Measurements from ENCODE around the gene AGT.
"Not testable (repeated sequence)": the region's sequence is repeated elsewhere in the genome, so short reads cannot be mapped to it uniquely, and the experiment has no call there.

AGT gene

GRCh38 chr1:230684998-230685397, 28.9 kb downstream of the AGT start:
- DNase-seq, result no peak

GRCh38 chr1:230684146-230684545, 29.8 kb downstream of the AGT start:
- no peak for DNase-seq

GRCh38 chr1:230682882-230683610, 30.9 kb downstream of the AGT start:
- DNase-seq, result no peak

- peak; percentile 93 for DNase-seq
Observed at GRCh38 chr1:230682274-230682673, 31.6 kb downstream of the AGT start.

- DNase-seq, result peak; percentile 56
Observed at GRCh38 chr1:230681599-230681998, 32.3 kb downstream of the AGT start.

GRCh38 chr1:230680300-230681025, 33.5 kb downstream of the AGT start:
- no peak for DNase-seq

- no peak for DNase-seq
Observed at GRCh38 chr1:230679825-230680224, 34.1 kb downstream of the AGT start.

- DNase-seq, result no peak
Observed at GRCh38 chr1:230679192-230679591, 34.7 kb downstream of the AGT start.

DNA sequence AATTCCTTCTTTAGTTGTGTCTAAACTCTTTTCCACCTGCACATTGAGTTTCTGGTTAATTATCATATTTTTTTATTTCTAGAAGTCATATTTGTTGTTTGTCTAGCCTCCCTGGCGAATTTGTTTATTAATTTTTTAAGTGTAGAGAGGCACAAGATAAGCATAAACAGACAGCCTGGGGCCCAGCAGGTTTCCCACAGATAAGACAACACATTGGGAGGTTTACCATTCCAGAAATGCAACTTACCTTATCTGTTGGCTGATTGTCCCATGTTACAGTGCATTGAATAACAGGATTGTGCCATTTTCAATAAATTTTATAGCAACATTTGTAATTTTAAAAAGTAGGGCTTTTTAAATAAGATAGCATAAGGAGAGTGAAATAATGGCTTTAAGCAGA, 36.7 kb downstream of the AGT start:
- no peak for DNase-seq

- no peak for DNase-seq
Observed at GRCh38 chr1:230674581-230674980, 39.3 kb downstream of the AGT start.

DNA sequence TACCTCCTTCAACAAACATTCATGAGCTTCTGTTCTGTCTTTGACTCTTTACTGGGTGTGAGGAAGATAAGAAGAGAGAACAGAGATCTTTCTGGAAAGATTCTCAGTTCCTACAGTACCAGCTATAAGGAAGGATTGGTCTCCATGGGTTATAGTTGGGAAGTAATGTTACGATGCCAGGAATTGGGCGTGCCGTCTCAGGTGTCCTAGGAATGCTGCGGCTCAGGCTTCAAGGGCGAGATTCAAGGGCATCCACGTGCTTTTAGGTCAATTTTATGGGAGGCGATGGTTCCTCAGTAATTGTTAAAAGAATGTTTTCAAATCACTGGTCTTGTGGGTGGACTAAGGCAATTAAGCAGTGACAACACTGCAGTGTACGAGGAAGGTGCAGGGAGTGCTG, 44.4 kb downstream of the AGT start:
- DNase-seq, result no peak

GRCh38 chr1:230668227-230668626, 45.7 kb downstream of the AGT start:
- no peak for DNase-seq

DNA sequence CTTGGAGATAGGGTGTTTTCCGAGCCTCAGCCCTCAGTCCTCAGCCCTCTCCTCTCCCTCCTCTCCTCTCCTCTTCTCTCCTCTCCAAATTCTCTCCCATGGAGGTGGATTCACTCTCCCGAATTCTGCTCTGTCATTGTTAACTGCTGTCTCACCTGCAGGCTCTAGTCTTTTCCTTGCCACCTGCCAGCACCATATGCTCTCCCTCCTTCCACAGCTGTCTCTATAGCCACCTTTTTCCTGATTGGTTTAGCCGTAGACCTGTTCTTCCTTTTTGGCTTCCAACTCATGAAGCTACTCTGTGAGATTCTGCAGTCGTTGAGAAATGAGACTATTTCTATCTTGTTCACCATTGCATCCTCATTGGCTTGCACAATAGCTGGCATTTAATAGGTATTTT, 51.9 kb downstream of the AGT start:
- peak; percentile 54 for DNase-seq

DNA sequence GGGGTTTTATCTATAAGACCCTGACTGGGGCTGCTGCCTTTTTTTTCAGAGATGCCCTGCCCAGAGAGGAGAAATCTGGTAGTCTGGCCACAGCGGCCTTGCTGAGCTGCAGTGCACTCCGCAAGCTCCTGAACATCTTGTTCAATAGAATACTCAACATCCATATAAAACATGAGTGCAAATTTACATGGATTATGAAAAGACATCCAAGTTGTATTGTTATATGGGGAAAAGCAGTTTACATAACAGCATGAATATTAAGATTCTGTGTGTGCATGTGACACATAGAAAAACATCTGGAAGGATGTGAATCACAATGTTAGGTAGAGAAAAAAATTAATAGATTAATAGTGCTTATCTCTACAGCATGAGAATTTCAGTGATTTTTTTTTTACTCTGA, 55.2 kb downstream of the AGT start:
- DNase-seq, result no peak

- not testable (repeated sequence) for DNase-seq
Observed at GRCh38 chr1:230658103-230658502, 55.8 kb downstream of the AGT start.

- DNase-seq, result not testable (repeated sequence)
Observed at GRCh38 chr1:230656719-230657118, 57.2 kb downstream of the AGT start.

All from DMS 273 treated with DMSO at 0.1 percent for 48 hours (cell line).